HepG2 (cell line): ENCODE data around the gene SLIRP.

Source experiments
- CC2D1A ChIP-seq: sonication (generic); formaldehyde crosslinking; IDR thresholded peaks from 2 replicates; pipeline ENCODE4 v1.8.1; 2023; ENCODE audit warnings: mild to moderate bottlenecking, missing genetic modification reagents
- HNF4G ChIP-seq, 2 experiments: sonication (generic) in 1 of 2; formaldehyde crosslinking in 1 of 2; IDR thresholded peaks; 2 replicates each; pipeline versions ENCODE4 v1.4.0 to v1.6.1; 2011 to 2020; ENCODE audit warnings: borderline replicate concordance in 2 of 2, low read depth in 2 of 2, mild to moderate bottlenecking in 2 of 2, low read length in 1 of 2, missing genetic modification reagents in 1 of 2, moderate library complexity in 1 of 2
- MAZ ChIP-seq, 2 experiments: sonication (generic) in 1 of 2; formaldehyde crosslinking in 1 of 2; IDR thresholded peaks; 2 replicates each; pipeline versions ENCODE4 v1.5.0 to v1.6.1; 2012 to 2020; ENCODE audit warnings: low read depth in 2 of 2, mild to moderate bottlenecking in 2 of 2, borderline replicate concordance in 1 of 2, improper control_type of control experiment in 1 of 2, low read length in 1 of 2, missing genetic modification reagents in 1 of 2, moderate library complexity in 1 of 2
- SETDB1 ChIP-seq: sonication (generic); formaldehyde crosslinking; IDR thresholded peaks from 2 replicates; pipeline ENCODE4 v1.5.1; 2020; ENCODE audit warnings: missing genetic modification reagents, mild to moderate bottlenecking, borderline replicate concordance
- ZFP1 ChIP-seq: IDR thresholded peaks from 2 replicates; pipeline ENCODE4 v1.6.1; 2016
- ZNF839 ChIP-seq: sonication (generic); formaldehyde crosslinking; IDR thresholded peaks from 2 replicates; pipeline ENCODE4 v1.4.0; 2020; ENCODE audit warnings: missing genetic modification reagents, mild to moderate bottlenecking, borderline replicate concordance
- TF ChIP-seq, protein P1 (sequence below): IDR thresholded peaks from 2 replicates; pipeline ENCODE4 v1.6.1; 2016; ENCODE audit warnings: missing compliant biosample characterization, missing genetic modification reagents, borderline replicate concordance
- TF ChIP-seq, protein P2 (sequence below): sonication (generic); formaldehyde crosslinking; IDR thresholded peaks from 2 replicates; pipeline ENCODE4 v1.4.0; 2020; ENCODE audit warnings: mild to moderate bottlenecking, missing genetic modification reagents

DNA sequence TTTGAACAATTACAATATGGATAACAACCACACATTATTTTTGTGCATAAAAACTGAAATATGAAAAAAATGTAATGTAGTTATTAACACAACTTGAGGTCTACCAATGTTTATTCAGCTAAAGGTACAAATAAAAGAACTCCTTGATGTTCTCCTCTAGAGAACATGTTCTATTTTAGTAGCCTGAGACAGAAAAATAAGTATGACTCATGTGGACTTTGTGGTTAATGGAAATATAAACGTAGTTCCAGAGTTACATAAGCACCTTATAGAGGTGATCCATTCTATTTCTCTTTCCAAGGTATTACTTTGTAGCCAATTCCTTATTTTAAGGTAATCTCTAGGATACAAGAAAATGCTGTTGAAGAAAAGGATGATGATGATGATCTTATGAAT, 25.7 kb upstream of the SLIRP start:
- TF ChIP-seq, protein P1, sequence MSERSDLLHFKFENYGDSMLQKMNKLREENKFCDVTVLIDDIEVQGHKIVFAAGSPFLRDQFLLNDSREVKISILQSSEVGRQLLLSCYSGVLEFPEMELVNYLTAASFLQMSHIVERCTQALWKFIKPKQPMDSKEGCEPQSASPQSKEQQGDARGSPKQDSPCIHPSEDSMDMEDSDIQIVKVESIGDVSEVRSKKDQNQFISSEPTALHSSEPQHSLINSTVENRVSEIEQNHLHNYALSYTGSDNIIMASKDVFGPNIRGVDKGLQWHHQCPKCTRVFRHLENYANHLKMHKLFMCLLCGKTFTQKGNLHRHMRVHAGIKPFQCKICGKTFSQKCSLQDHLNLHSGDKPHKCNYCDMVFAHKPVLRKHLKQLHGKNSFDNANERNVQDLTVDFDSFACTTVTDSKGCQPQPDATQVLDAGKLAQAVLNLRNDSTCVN (CRISPR knock-in tag): no peak
- no peak for TF ChIP-seq ZNF839 (CRISPR knock-in tag)
- no peak for TF ChIP-seq CC2D1A (CRISPR knock-in tag)
- no peak for TF ChIP-seq MAZ (IDR thresholded peaks at IDR 0.05; ENCODE audit: borderline replicate concordance, low read depth, low read length)
- TF ChIP-seq MAZ (CRISPR knock-in tag; IDR thresholded peaks at IDR 0.05; ENCODE audit: low read depth): no peak
- TF ChIP-seq, protein P2, sequence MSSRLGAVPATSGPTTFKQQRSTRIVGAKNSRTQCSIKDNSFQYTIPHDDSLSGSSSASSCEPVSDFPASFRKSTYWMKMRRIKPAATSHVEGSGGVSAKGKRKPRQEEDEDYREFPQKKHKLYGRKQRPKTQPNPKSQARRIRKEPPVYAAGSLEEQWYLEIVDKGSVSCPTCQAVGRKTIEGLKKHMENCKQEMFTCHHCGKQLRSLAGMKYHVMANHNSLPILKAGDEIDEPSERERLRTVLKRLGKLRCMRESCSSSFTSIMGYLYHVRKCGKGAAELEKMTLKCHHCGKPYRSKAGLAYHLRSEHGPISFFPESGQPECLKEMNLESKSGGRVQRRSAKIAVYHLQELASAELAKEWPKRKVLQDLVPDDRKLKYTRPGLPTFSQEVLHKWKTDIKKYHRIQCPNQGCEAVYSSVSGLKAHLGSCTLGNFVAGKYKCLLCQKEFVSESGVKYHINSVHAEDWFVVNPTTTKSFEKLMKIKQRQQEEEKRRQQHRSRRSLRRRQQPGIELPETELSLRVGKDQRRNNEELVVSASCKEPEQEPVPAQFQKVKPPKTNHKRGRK (CRISPR knock-in tag): no peak
- TF ChIP-seq SETDB1 (CRISPR knock-in tag): no peak
- TF ChIP-seq ZFP1 (CRISPR knock-in tag): no peak
- no peak for TF ChIP-seq HNF4G (IDR thresholded peaks at IDR 0.05; ENCODE audit: borderline replicate concordance, low read depth, low read length)
- no peak for TF ChIP-seq HNF4G (CRISPR knock-in tag; IDR thresholded peaks at IDR 0.05; ENCODE audit: borderline replicate concordance, low read depth)
